Thyroid gland (tissue), 4 donors: ENCODE measurements around the gene NUAK1. TPM values are rescaled to one million over a fixed set of nuclear protein-coding genes. Genes with fewer than 3 reads are reported as not detected.

Experiments
- DNase-seq, 2 donors: peaks; one replicate each; pipeline ENCODE4 v3.0.0-alpha.2; 2019
- H3K27ac ChIP-seq, 3 donors: fragments of 200-600 bp; sonication (generic); 1 replicate in 2 of 3; 2 replicates in 1 of 3; pipeline ENCODE4 v1.5.1; 2016 to 2019; ENCODE audit warnings: mild to moderate bottlenecking in 1 of 3, moderate library complexity in 1 of 3
- H3K27me3 ChIP-seq: fragments of 200-600 bp; sonication (generic); one replicate; pipeline ENCODE4 v1.5.1; 2019
- H3K36me3 ChIP-seq, 2 donors: fragments of 200-600 bp; sonication (generic); one replicate each; pipeline ENCODE4 v1.5.1; 2016 to 2019
- H3K4me1 ChIP-seq, 2 donors: fragments of 200-600 bp; sonication (generic); one replicate each; pipeline ENCODE4 v1.5.1; 2017 to 2019
- H3K4me3 ChIP-seq, 3 donors: fragments of 200-600 bp; sonication (generic); replicated peaks in 1 of 3; 1 replicate in 2 of 3; 2 replicates in 1 of 3; pipeline ENCODE4 v1.5.1; 2016; ENCODE audit warnings: mild to moderate bottlenecking in 1 of 3
- H3K9me3 ChIP-seq: fragments of 200-600 bp; sonication (generic); one replicate; pipeline ENCODE4 v1.5.1; 2017
- CTCF ChIP-seq, 6 experiments: fragments of 200-600 bp in 3 of 6; fragments of 450-650 bp in 3 of 6; sonication (generic) in 3 of 6; IDR thresholded peaks; one replicate each; pipeline ENCODE4 v1.5.1; 2016 to 2019; ENCODE audit warnings: antibody characterized with exemption in 6 of 6, mild to moderate bottlenecking in 2 of 6, inconsistent platforms in 1 of 6, moderate library complexity in 1 of 6
- POLR2A ChIP-seq, 2 donors: fragments of 450-650 bp; IDR thresholded peaks; one replicate each; pipeline ENCODE4 v1.6.1; 2017; ENCODE audit warnings: antibody characterized with exemption in 2 of 2, mild to moderate bottlenecking in 2 of 2, moderate library complexity in 1 of 2
- WGBS, 2 donors: methylation state at CpG; one replicate each; pipeline ENCODE4 v1.1.5; 2017; 5-methylcytosine and 5-hydroxymethylcytosine counted together
- intact Hi-C: fragments of 100-400 bp; cut with DNase I; formaldehyde crosslinking; loops from one replicate; pipeline ENCODE4 v1.15.1; 2023
- total RNA-seq, 4 donors: library from RNA; depleted of rRNA; stranded (reverse); fragments of >200 nt; gene quantifications; one replicate each; pipeline ENCODE4 v1.2.3, GENCODE V29; 2016

Gene NUAK1
- total RNA-seq, 4 donors from 2014 or later: 4.5 to 38.4 (median 10.6) TPM

GRCh38 chr12:106039646-106040404, 98.9 kb downstream of the NUAK1 start:
- H3K27ac ChIP-seq: no peak overlapping the region
- H3K4me3 ChIP-seq: no peak overlapping the region
- TF ChIP-seq POLR2A (IDR thresholded peaks at IDR 0.05): no peak
- TF ChIP-seq CTCF (IDR thresholded peaks at IDR 0.05): no peak
- H3K4me1 ChIP-seq: no peaks in the 10 kb centered on the region
- 94 to 100% methylated on average over 1 to 2 of the region's 2 CpGs for WGBS, 2 donors
- no peaks in the 10 kb centered on the region for H3K36me3 ChIP-seq
- no peaks in the 10 kb centered on the region for H3K9me3 ChIP-seq
- intact Hi-C loops: no loop called here
- no peaks in the 10 kb centered on the region for H3K27me3 ChIP-seq
- DNase-seq: no peak

GRCh38 chr12:106039242-106039641, 99.5 kb downstream of the NUAK1 start:
- Histone ChIP-seq H3K9me3 (no peaks in the 10 kb centered on the region), H3K27ac (no peak overlapping the region), H3K4me1 (no peaks in the 10 kb centered on the region), H3K4me3 (no peak overlapping the region), H3K36me3 (no peaks in the 10 kb centered on the region), H3K27me3 (no peaks in the 10 kb centered on the region)
- intact Hi-C loops: no loop called here
- WGBS, 2 donors: 94 to 95% methylated on average over 4 to 6 of the region's 6 CpGs
- DNase-seq: no peak
- TF ChIP-seq CTCF (IDR thresholded peaks at IDR 0.05) (no peak), POLR2A (IDR thresholded peaks at IDR 0.05) (no peak)

- H3K27ac ChIP-seq: no peak overlapping the region
Observed at GRCh38 chr12:106037524-106038298, 101.0 kb downstream of the NUAK1 start.

GRCh38 chr12:106035421-106035820, 103.3 kb downstream of the NUAK1 start:
- intact Hi-C loops: no loop called here
- Histone ChIP-seq H3K27me3 (no peaks in the 10 kb centered on the region), H3K4me3 (no peak overlapping the region), H3K27ac (no peak overlapping the region), H3K36me3 (no peaks in the 10 kb centered on the region), H3K4me1 (no peaks in the 10 kb centered on the region), H3K9me3 (no peaks in the 10 kb centered on the region)
- TF ChIP-seq POLR2A (IDR thresholded peaks at IDR 0.05) (no peak), CTCF (IDR thresholded peaks at IDR 0.05) (no peak)
- WGBS, 2 donors: 88 to 90% methylated on average over 5 of the region's 5 CpGs
- DNase-seq: no peak

More at GRCh38 chr12:106037524-106038298, 101.0 kb downstream of the NUAK1 start:
- no peaks in the 10 kb centered on the region for H3K9me3 ChIP-seq
- 66 to 70% methylated on average over 4 of the region's 4 CpGs for WGBS, 2 donors
- H3K36me3 ChIP-seq: no peaks in the 10 kb centered on the region
- H3K4me1 ChIP-seq: no peaks in the 10 kb centered on the region
- TF ChIP-seq CTCF (IDR thresholded peaks at IDR 0.05) (no peak), POLR2A (IDR thresholded peaks at IDR 0.05) (no peak)
- no peak for DNase-seq
- intact Hi-C loops: no loop called here
- no peak overlapping the region for H3K4me3 ChIP-seq
- H3K27me3 ChIP-seq: no peaks in the 10 kb centered on the region

- Histone ChIP-seq H3K27ac (no peak overlapping the region), H3K4me1 (no peaks in the 10 kb centered on the region), H3K9me3 (no peaks in the 10 kb centered on the region), H3K36me3 (no peaks in the 10 kb centered on the region), H3K27me3 (no peaks in the 10 kb centered on the region), H3K4me3 (no peak overlapping the region)
- no peak for DNase-seq
- WGBS, 2 donors: 93 to 95% methylated on average over 4 of the region's 4 CpGs
- no peak for TF ChIP-seq CTCF (IDR thresholded peaks at IDR 0.05)
- TF ChIP-seq POLR2A (IDR thresholded peaks at IDR 0.05): no peak
- intact Hi-C loops: no loop called here
Observed at GRCh38 chr12:106034316-106034715, 104.4 kb downstream of the NUAK1 start.
